ENCODE data around the gene GMEB2. TPM values are rescaled to one million over a fixed set of nuclear protein-coding genes. Genes with fewer than 3 reads are reported as not detected.

The GMEB2 gene
- total RNA-seq, 1 donor from 2014 or later: 16.1 TPM

GRCh38 chr20:63592661-63593060 lies 34.2 kb downstream of the GMEB2 start:
- Mint-ChIP-seq H3K36me3 (peaks cover 23% of the 10 kb centered on the region), H3K4me1 (no peaks in the 10 kb centered on the region), H3K27me3 (ENCODE audit: low read depth) (no peaks in the 10 kb centered on the region), H3K27ac (no peak overlapping the region), H3K9me3 (no peaks in the 10 kb centered on the region), H3K4me3 (no peak overlapping the region)
- no peak for DNase-seq (ENCODE audit: low spot score in 2 of 2, unreplicated experiment in 2 of 2)
- no peak for TF ChIP-seq CTCF (IDR thresholded peaks at IDR 0.05; ENCODE audit: unreplicated experiment)

- Mint-ChIP-seq H3K36me3 (peaks cover 23% of the 10 kb centered on the region), H3K27ac (no peak overlapping the region), H3K4me3 (no peak overlapping the region), H3K4me1 (no peaks in the 10 kb centered on the region), H3K27me3 (ENCODE audit: low read depth) (no peaks in the 10 kb centered on the region), H3K9me3 (no peaks in the 10 kb centered on the region)
- TF ChIP-seq CTCF (IDR thresholded peaks at IDR 0.05; ENCODE audit: unreplicated experiment): no peak
- DNase-seq (ENCODE audit: low spot score in 2 of 2, unreplicated experiment in 2 of 2): no peak
Measured at GRCh38 chr20:63591786-63592355, 35.0 kb downstream of the GMEB2 start.

GRCh38 chr20:63591147-63591533 lies 35.8 kb downstream of the GMEB2 start:
- TF ChIP-seq CTCF (IDR thresholded peaks at IDR 0.05; ENCODE audit: unreplicated experiment): no peak
- Mint-ChIP-seq H3K27me3 (ENCODE audit: low read depth) (no peaks in the 10 kb centered on the region), H3K9me3 (no peaks in the 10 kb centered on the region), H3K27ac (no peak overlapping the region), H3K4me1 (no peaks in the 10 kb centered on the region), H3K36me3 (peaks cover 23% of the 10 kb centered on the region), H3K4me3 (no peak overlapping the region)
- DNase-seq (ENCODE audit: low spot score in 2 of 2, unreplicated experiment in 2 of 2): no peak

GRCh38 chr20:63590218-63591146 lies 36.4 kb downstream of the GMEB2 start:
- DNase-seq (ENCODE audit: low spot score in 2 of 2, unreplicated experiment in 2 of 2): no peak

More at GRCh38 chr20:63590218-63591146, 36.4 kb downstream of the GMEB2 start:
- Mint-ChIP-seq H3K4me1 (no peaks in the 10 kb centered on the region), H3K9me3 (no peaks in the 10 kb centered on the region), H3K27me3 (ENCODE audit: low read depth) (no peaks in the 10 kb centered on the region), H3K4me3 (no peak overlapping the region), H3K36me3 (peaks cover 21% of the 10 kb centered on the region), H3K27ac (no peak overlapping the region)
- no peak for TF ChIP-seq CTCF (IDR thresholded peaks at IDR 0.05; ENCODE audit: unreplicated experiment)
